NCI-H1417 (cell line): ENCODE measurements around the gene OGFOD3.
"Not testable (repeated sequence)": the region's sequence is repeated elsewhere in the genome, so short reads cannot be mapped to it uniquely, and the experiment has no call there.

ENCODE experiments used
- DNase-seq, 3 experiments: peaks; one replicate each; lab custom pipeline; 2025; lab: John Stamatoyannopoulos, UW

The OGFOD3 gene

DNA sequence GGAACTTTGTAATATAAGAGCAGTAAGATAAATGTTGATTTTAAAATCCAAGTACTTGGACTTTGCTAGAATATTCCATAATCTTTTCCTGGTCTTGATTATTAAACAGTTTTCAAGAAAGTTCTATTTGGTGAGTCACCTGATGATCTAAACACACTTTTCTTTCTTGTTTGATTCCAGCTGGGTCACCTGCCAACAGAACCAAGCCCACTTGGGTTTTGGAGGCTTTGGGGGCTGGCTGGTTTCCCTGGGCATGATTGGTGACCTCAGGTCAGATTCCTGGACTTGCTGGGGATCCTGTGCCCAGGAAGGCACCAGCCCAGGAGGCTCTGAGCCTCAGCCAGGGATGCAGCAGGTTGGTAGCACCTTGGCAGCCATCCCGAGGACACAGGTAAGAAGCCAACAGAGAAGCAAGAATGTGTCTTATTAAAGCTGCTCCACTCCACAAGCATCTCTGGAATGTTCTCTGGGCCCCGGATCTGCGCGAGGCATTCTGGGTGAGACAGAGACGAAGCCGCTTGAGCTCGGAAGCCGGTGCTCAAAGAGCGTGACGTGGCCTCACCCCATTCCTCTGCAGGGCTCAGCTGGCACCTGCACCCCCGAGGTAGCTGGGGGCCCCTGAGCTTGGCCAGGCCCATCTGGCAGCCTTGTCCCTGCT is 62.5 kb downstream of the OGFOD3 start:
- DNase-seq: no peak

DNA sequence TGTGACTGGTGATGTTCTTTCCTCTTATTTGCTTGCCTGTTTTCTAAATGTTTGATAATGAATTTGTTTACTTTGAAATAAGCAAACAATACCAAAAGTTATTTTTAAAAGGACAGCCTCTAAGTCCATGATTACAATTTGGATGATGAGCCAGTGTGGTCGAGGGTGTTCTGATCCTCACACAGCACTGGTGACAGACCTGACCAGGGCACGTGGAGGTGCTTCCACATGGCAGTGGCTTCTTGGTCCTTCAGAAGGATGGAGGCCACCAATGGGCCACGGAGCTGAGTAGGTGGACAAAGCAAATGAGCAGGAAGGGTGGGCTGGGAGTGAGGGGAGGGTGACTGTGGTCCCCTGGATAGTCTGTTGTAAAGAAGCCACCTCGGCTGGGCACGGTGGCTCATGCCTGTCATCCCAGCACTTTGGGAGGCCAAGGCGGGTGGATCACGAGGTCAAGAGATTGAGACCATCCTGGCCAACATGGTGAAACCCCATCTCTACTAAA is 63.5 kb downstream of the OGFOD3 start:
- no peak for DNase-seq

DNA sequence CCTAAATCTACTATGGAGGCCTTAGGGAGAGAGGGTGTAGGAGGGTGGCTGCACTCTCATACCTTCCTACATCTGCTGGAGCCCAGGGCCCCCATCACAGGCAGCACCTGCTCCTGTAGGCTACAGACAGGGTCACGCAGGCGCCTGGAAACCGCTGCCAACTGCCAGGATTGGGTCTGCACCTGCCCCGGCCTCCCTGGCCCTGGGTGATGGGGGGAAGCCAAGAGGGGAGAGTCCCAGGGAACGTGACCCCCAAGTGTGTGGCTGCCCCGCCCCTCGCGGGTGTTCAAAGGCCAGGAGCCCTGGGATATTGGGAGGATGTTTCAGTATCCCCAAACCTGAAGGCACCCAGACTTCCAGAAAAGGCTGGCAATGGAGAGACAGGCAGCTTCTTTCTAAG is 64.9 kb downstream of the OGFOD3 start:
- peak in 2 of 3 experiments; percentile 27 to 51 for DNase-seq

DNA sequence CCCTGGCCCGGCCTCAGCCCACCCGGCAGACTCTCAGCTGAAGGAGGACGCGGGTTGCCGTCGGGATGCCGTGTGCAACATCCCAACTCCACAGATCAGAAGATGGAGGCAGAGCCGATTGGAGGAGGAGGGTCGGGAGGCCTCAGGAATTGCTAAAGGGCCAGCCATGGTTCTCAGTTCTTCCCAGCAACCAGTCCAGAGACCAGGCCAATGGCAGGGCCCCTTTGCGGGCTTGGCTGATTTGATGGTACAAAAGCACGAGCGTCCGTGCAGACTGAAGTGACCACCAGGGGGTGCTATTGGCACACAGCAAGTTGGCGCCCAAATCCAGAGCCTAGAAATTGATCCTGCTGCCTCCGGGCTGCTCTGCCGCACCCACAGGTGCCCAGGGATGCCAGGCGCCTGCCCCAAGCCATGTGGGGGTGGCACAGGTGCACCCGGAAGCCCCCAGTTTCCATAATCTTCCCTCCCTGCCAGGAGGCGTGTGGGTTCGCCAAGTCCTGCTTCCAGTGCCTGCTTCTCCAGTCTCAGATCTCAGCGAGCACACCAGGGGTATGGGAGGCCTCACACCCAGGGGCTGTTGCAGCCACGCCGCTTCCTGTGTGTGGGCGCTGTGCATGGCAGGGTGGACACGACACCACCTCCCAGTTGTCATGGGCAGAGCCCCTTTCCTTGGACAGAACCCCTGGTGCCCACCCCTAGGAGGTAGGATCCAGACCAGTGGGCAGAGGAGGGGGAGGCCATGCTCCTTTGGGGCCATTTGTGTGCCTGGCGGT is 66.5 kb downstream of the OGFOD3 start:
- peak; percentile 83 to 92 (median 87) for DNase-seq

DNA sequence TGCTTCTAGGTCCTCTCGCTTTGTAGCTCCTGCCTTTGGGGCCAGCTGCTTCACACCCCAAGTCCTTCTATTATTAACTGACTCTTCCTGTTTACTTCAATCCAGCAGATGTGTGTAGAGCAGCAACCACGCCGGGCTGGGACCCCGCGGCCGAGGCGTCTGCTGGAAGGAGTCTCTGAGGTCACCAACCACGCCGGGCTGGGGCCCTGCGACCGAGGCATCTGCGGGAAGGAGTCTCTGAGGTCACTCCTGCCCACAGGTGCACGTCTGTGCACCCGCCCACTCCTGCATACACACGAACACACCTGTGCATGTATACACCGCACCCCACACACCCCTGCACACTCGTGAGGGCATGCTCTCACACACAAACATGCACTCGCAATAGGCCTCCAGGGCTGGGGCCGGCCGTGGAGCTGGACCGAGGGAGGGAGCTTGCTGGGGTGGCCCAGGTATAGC is 67.1 kb downstream of the OGFOD3 start:
- DNase-seq: no peak

DNA sequence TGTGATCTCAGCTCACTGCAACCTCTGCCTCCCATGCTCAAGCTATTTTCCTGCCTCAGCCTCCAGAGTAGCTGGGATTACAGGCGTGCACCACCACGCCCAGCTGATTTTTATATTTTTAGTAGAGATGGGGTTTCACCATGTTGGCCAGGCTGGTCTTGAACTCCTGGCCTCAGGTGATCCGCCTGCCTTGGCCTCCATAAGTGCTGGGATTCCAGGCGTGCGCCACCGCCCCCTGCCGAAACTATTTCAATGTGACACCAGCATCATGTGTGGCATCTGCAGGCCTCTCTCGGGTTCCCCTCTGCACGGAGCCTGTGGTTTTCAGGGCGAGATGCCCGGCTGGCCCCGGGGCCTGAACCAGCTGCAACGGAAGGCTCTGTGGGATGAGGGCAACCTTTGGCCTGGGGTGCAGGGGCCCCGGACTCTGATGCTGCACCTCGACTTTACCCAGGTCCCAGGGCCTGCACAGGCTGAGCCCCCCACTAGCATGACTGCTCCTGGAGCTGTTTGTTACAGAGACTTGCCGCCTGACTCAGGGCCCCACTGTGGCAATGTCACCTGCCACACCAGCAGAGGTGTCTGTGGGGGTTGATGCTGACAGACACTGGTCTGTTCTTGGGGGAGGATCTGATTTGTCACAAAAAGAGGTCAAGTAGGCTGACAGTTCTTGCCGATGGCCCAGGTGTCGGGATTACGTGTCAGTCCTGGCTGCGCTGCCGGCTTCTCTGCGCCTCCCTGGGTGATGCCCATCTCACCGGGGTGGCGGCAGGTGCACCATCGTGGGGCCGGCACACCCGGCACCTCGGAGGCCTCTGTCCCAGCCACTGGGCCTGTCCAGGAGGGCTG is 68.0 kb downstream of the OGFOD3 start:
- DNase-seq: no peak

DNA sequence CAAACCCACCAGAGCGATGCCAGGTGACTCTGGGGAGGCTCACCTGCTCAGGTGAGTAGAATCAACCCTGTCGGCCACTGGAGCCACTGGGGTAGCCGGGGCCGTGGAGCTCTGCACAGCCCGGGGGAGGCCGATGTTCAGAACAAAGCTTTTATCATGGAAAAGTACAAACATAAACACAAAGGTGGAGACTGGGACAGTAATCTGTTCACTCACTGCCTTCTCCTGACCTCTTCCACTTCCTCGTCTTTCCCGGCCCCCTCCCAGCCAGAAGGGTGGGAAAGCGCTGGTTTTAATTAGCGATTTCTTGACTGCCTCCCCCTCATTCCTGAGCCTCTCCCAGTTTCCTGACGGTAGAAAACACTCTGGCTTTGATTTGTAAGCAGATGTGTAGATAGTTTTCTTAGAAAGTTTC is 69.1 kb downstream of the OGFOD3 start:
- no peak for DNase-seq

DNA sequence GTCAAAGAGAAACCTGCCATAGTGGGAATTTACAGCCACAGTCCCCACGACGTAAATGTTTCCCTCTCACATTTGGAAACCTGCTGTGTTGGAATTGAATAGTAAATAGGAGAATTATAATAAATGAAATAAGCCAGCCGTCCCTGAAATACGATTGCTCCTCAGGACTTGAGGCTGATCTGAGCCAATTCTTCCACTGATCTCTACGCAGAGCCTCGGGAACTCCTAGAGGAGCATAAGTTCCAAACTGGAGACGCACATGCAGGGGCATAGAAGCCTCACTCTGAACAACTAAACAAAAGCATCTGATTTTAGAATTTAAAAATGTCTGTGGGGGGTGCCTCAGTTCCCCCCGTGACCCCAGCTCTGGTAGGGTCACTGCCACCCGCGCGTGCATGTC is 69.5 kb downstream of the OGFOD3 start:
- DNase-seq: no peak

DNA sequence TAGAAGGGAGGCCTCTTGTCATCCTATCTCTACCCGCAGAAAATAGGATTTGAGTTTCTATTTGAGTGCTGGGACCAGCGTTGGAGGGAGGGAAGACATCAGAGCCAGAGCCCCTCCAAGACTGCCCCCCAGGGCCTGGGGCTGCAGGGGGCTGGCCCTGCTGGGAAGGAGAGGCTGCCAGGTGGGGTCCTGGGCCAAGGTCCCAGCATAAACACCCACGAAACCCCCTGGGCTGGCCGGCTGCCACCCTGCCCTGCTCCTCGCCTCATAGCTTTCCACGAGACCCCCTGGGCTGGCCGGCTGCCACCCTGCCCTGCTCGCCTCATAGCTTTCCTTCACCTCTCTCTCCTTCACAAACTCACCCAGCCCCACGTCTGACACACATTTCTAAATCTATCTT is 70.0 kb downstream of the OGFOD3 start:
- no peak for DNase-seq

DNA sequence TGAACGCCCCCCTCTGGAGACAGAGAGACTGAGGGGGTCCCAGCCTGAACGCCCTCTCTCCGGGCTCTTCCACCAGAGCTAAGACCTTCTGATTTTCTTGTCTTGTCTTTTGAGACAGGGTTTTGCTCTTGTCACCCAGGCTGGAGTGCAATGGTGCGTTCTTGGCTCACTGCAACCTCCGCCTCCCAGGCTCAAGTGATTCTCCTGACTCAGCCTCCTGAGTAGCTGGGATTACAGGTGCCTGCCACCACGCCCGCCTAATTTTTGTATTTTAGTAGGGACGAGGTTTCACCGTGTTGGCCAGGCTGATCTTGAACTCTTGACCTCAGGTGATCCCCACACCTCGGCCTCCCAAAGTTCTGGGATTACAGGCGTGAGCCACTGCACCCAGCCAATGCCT is 70.4 kb downstream of the OGFOD3 start:
- not testable (repeated sequence) for DNase-seq

DNA sequence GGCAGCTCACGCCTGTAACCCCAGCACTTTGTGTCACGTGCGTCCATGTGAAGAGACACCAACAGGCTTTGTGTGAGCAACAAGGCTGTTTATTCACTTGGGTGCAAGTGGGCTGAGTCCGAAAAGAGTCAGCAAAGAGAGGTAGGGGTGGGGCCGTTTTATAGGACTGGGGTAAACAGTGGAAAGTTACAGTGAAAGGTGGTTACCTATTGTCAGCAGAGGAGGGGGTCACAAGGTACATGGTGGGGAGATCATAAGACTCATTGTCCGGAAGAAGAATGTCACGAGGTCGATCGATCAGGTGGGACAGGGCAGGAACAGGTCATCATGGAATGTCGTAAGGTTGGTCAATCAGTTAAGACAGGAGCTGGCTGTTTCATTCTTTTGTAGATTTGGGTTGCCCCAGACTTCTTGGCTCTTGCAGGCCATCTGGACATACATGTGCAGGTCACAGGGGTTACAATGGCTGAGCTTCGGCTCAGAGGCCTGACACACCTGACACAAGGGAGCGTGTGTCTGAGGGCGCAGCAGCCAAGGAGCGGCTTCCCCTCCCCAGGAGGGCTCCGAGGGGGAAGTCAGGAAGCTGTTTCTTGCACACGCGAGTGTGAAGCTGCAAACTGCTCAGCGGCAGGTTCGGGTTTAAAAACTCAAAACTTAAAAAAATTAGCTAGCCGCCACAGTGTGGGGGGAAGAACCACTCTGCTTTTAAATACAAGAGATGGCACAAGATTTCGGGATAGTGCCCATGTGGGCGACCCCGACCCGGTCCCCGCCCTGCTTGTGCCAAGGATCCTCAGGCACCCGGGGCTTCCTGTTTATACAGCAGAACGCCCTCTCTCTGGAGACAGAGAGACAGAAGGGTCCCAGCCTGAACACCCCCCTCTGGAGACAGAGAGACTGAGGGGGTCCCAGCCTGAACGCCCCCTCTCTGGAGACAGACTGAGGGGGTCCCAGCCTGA is 71.8 kb downstream of the OGFOD3 start:
- no peak for DNase-seq

DNA sequence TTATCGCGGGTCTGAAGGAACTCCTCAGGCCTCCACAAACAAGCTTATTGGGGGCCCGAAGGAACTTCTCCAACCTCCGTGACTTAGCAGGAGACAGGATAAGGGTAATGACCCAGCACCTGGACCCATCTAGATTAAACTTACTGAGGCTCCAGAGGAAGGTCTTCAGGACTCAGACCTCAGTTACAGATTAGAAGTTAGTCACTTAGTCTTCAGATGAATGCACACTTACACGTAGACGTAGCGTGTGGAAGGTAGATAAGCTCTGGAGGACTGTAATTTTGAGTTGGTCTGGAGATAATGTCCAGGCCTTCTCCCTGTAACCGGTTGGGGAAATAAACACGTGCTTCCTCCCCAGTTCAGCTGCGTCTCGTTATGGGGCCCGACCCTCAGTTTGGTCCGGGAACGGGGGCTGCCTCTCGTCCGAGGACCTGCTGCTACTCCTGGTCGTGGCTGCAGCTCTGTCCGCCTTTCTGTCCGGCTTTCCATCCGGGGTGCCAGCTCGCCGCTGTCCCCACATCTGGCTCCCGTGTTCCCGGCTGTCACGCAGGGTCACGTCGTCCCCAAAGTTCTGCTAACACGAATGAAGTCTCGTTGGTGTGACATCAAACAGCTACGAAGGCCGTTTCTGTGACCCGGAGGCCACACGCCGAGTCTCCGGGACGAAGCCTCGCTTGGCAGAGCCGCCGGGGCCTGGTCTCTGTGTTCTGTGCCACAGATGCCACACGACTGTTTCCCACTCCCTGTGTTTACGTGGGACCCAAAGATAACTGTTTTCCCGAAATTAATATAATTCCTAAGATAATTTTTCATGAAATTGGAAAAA is 73.0 kb downstream of the OGFOD3 start:
- DNase-seq: no peak

DNA sequence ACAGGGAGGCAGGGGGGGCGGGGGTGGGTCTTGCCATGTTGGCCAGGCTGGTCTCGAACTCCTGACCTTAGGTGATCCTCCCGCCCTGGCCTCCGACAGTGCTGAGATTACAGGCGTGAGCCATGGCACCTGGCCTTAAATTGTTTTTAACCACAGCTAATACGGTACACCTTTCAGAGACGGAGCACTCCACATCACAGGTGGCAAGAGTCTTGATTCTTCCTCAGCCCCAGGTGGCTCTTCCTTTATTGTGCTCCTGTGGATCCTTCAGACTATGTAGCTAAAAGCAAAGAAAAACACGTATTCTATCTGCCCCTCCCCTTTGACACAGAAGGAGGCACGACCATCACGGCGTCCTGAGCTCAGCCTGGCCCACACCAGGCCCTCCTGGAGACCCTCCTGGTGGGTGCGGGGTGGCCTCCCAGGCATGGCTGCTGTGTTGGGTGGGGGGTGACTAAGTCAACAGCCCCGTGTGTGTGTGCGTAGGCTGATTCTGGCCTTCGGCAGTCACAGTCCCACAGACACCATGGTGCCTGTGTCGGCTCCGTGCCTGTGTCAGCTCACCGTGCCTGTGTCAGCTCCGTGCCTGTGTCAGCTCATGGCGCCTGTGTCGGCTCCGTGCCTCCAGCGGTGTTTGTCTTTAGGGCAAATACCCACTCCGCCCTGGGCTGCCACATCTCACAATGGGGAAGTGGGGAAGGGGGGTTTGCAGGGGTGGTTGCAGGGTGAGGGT is 74.0 kb downstream of the OGFOD3 start:
- DNase-seq: no peak

DNA sequence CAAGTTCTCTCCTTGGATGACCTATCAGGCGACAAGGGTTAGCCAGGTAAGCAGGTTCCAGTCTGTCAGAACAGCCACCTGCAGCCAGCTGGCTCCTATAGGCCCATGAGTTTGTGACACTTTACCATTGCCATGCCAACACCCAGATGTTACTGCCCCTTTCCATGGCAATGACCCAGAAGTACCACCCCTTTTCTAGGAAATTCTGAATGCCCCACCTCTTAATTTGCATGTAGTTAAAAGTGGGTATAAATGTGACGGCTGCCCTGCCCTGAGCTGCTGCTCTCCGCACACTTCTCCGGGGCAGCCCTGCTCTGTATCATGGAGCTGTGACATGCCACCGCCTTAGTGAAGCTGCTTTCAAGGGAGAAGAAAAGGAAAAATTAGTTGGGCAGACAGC is 74.8 kb downstream of the OGFOD3 start:
- DNase-seq: no peak

DNA sequence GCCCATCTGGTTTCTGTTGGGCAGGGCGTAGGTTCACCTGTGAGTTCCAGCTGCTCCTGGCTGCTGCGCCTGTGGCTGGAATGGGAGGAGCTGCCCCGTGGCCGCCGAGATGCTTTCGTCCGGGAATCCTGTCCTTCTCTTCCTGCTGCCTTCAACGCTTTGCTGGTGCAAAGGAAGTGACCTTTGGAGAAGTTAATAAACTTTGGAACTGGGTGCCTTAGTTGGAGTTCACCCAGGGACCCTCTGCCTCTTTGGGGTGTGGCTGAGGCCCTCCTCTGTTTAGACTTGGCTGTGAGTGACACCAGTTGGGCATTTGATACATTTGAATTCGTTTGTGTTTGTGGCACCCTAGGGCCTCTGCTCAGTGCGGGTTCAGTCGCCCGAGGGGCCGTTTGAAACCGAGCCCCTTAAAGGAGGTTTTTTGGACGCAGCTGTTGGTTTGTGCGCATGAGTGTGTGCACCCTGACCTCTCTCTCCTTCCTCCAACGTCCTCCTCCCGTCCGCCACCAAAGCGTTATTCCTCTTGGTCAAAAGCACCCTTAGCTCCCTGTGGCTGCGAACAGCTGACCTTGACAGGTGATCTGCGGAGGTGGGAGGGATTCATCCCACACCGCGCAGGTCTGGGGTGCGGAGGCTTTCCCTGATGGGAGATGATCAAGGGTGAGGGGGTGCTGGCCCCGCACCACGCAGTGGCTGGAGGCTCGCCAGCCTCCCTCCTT is 75.9 kb downstream of the OGFOD3 start:
- DNase-seq: no peak

DNA sequence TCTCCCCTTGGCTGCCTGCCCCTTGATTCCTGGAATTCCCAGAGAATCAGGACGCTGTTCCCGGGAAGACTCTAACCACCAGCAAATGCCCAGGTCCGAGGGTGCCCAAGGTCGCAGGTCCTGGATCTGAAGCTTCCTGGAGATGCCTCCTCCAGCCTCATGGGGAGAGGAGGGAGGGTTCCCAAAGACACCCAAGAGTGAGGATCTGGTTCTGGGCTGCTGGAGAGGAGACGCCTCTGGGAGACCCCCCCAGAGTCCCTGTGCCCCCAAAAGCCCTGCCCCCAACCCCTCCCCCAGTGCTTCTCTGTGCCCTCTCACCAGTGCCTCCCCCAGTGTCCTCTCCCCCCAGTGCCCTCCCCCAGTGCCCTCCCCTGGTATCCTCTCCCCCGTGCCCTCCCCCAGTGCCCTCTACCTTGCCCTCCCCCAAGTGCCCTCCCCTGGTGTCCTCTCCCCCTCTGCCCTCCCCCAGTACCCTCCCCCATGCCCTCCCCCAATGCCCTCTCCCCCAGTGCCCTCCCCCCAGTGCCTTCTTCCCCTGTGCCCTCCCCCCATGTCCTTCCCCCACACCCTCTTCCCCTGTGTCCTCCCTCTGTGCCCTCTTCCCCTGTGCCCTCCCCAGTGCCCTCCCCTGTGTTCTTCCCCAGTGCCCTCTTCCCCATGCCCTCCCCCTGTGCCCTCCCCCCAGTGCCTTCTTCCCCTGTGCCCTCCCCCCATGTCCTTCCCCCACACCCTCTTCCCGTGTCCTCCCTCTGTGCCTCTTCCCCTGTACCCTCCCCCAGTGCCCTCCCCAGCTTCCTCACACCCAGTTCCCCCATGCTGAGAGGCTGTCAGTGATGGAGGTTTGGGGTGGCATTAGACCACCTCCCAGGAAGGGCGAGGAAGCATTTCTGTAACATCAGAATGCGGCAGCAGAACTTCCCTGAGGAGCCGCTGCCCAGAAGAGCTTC is 78.5 kb downstream of the OGFOD3 start:
- no peak for DNase-seq
